ENCODE data around the gene MET. TPM values are rescaled to one million over a fixed set of nuclear protein-coding genes. Genes with fewer than 3 reads are reported as not detected.
A peak's percentile ranks its signal among the peaks of the same experiment; 100 is the strongest.

Gene MET
- total RNA-seq, 1 donor from 2014 or later: 15.2 TPM

DNA sequence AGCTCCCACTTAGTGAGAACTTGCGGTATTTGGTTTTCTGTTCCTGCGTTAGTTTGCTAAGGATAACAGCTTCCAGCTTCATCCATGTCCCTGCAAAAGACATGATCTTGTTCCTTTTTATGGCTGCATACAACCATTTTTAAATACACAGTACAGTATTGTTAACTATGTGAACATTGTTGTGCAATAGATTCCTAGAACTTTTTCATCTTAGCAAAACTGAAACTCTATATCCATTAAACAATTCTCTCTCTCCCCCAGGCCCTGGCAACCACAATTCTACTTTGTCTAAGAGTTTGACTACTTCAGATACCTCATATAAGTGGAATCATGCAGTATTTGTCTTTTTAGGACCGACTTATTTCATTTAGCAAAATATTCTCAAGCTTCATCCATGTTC, 118.0 kb downstream of the MET start:
- intact Hi-C loops (cut with DNase I): no loop called here
- no peak overlapping the region for H3K27ac ChIP-seq
- H3K4me3 ChIP-seq: no peak overlapping the region
- no peaks in the 10 kb centered on the region for H3K27me3 ChIP-seq
- no peaks in the 10 kb centered on the region for H3K4me1 ChIP-seq
- DNase-seq (ENCODE audit: extremely low spot score in 2 of 2): no peak
- TF ChIP-seq POLR2AphosphoS5 (IDR thresholded peaks at IDR 0.05; ENCODE audit: insufficient read depth in 1 of 2, low read depth in 1 of 2): no peak
- H3K36me3 ChIP-seq: no peaks in the 10 kb centered on the region
- no peaks in the 10 kb centered on the region for H3K9me3 ChIP-seq

- Histone ChIP-seq H3K4me3 (no peak overlapping the region), H3K36me3 (no peaks in the 10 kb centered on the region), H3K27ac (no peak overlapping the region), H3K27me3 (no peaks in the 10 kb centered on the region), H3K4me1 (no peaks in the 10 kb centered on the region), H3K9me3 (no peaks in the 10 kb centered on the region)
- TF ChIP-seq, protein P1, sequence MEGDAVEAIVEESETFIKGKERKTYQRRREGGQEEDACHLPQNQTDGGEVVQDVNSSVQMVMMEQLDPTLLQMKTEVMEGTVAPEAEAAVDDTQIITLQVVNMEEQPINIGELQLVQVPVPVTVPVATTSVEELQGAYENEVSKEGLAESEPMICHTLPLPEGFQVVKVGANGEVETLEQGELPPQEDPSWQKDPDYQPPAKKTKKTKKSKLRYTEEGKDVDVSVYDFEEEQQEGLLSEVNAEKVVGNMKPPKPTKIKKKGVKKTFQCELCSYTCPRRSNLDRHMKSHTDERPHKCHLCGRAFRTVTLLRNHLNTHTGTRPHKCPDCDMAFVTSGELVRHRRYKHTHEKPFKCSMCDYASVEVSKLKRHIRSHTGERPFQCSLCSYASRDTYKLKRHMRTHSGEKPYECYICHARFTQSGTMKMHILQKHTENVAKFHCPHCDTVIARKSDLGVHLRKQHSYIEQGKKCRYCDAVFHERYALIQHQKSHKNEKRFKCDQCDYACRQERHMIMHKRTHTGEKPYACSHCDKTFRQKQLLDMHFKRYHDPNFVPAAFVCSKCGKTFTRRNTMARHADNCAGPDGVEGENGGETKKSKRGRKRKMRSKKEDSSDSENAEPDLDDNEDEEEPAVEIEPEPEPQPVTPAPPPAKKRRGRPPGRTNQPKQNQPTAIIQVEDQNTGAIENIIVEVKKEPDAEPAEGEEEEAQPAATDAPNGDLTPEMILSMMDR (IDR thresholded peaks at IDR 0.05): no peak
- peak in 1 of 2 donors; percentile 61 for TF ChIP-seq POLR2AphosphoS5 (IDR thresholded peaks at IDR 0.05; ENCODE audit: insufficient read depth in 1 of 2, low read depth in 1 of 2)
- intact Hi-C loops (cut with DNase I): no loop called here
- DNase-seq (ENCODE audit: extremely low spot score in 2 of 2): no peak
These were observed 120.8 kb downstream of the MET start for GRCh38 chr7:116792813-116793212.

GRCh38 chr7:116793795-116794340, 121.9 kb downstream of the MET start:
- no peak overlapping the region for H3K27ac ChIP-seq
- DNase-seq (ENCODE audit: extremely low spot score in 2 of 2): no peak
- no peaks in the 10 kb centered on the region for H3K9me3 ChIP-seq
- H3K4me1 ChIP-seq: no peaks in the 10 kb centered on the region
- intact Hi-C loops (cut with DNase I): no loop called here
- H3K36me3 ChIP-seq: no peaks in the 10 kb centered on the region
- no peaks in the 10 kb centered on the region for H3K27me3 ChIP-seq
- H3K4me3 ChIP-seq: no peak overlapping the region
- no peak for TF ChIP-seq POLR2AphosphoS5 (IDR thresholded peaks at IDR 0.05; ENCODE audit: insufficient read depth in 1 of 2, low read depth in 1 of 2)
- no peak for TF ChIP-seq POLR2A (IDR thresholded peaks at IDR 0.05)
- TF ChIP-seq, protein P1 (IDR thresholded peaks at IDR 0.05): no peak

DNA sequence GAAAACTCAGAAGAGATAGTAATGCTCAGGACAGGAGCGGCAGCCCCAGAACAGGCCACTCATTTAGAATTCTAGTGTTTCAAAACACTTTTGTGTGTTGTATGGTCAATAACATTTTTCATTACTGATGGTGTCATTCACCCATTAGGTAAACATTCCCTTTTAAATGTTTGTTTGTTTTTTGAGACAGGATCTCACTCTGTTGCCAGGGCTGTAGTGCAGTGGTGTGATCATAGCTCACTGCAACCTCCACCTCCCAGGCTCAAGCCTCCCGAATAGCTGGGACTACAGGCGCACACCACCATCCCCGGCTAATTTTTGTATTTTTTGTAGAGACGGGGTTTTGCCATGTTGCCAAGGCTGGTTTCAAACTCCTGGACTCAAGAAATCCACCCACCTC, 124.5 kb downstream of the MET start:
- no peak for DNase-seq (ENCODE audit: extremely low spot score in 2 of 2)
- Histone ChIP-seq H3K9me3 (no peaks in the 10 kb centered on the region), H3K4me3 (no peak overlapping the region), H3K27me3 (no peaks in the 10 kb centered on the region), H3K36me3 (no peaks in the 10 kb centered on the region), H3K27ac (no peak overlapping the region), H3K4me1 (no peaks in the 10 kb centered on the region)
- intact Hi-C loops (cut with DNase I): no loop called here
- TF ChIP-seq, protein P1 (IDR thresholded peaks at IDR 0.05): no peak

DNA sequence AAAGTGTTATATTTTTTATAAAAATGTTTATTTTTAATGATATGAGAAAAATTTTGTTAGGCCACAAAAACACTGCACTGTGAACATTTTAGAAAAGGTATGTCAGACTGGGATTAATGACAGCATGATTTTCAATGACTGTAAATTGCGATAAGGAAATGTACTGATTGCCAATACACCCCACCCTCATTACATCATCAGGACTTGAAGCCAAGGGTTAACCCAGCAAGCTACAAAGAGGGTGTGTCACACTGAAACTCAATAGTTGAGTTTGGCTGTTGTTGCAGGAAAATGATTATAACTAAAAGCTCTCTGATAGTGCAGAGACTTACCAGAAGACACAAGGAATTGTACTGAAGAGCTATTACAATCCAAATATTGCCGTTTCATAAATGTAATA, 125.6 kb downstream of the MET start:
- H3K27ac ChIP-seq: no peak overlapping the region
- intact Hi-C loops (cut with DNase I): no loop called here
- no peak for DNase-seq (ENCODE audit: extremely low spot score in 2 of 2)

More for the DNA sequence above, 125.6 kb downstream of the MET start:
- Histone ChIP-seq H3K27me3 (no peaks in the 10 kb centered on the region), H3K9me3 (no peaks in the 10 kb centered on the region), H3K4me1 (peaks cover 4% of the 10 kb centered on the region), H3K36me3 (no peaks in the 10 kb centered on the region), H3K4me3 (no peak overlapping the region)
- TF ChIP-seq POLR2A (IDR thresholded peaks at IDR 0.05) (no peak), POLR2AphosphoS5 (IDR thresholded peaks at IDR 0.05; ENCODE audit: insufficient read depth in 1 of 2, low read depth in 1 of 2) (peak in 1 of 2 donors; percentile 23)
- TF ChIP-seq, protein P1 (IDR thresholded peaks at IDR 0.05): no peak
